GM12878 (cell line): Measurements from ENCODE around the gene ACER3. TPM values are rescaled to one million over a fixed set of nuclear protein-coding genes. Genes with fewer than 3 reads are reported as not detected.

Experiments used
- ATAC-seq: fragments of 200-7000 bp; cut with Tn5 transposase; 3 replicates; pipeline ENCODE4 v1.9.1; 2020; ENCODE audit warnings: mild to moderate bottlenecking, moderate library complexity
- BruUV-seq: library from RNA; stranded (reverse); fragments of 400-500 nt; replicated peaks from 2 replicates; lab custom pipeline; 2021; lab: Mats Ljungman, UMichigan
- CTCF ChIA-PET: fragments of 300-600 bp; sonication (Branson Sonifier 250); formaldehyde crosslinking; extraction: SDS; loops from one replicate; lab custom pipeline; 2021; ENCODE audit warnings: inconsistent platforms; lab: Yijun Ruan, JAX
- POLR2A ChIA-PET: fragments of 350-600 bp; formaldehyde crosslinking; extraction: SDS; loops from one replicate; lab custom pipeline; 2021; ENCODE audit warnings: inconsistent platforms; lab: Charles Lee
- RAD21 ChIA-PET: fragments of 300-600 bp; sonication (Branson Sonifier 250); formaldehyde crosslinking; loops from one replicate; lab custom pipeline; 2023; ENCODE audit warnings: antibody characterized with exemption; ENCODE audit not compliant: unreplicated experiment; lab: Charles Lee
- SMC1A ChIA-PET: fragments of 300-600 bp; sonication (Branson Sonifier 250); formaldehyde crosslinking; loops from one replicate; lab custom pipeline; 2023; ENCODE audit not compliant: unreplicated experiment, uncharacterized antibody; lab: Charles Lee
- DNase-seq: peaks from one replicate; pipeline ENCODE4 v3.0.0-alpha.2; 2011; ENCODE audit warnings: low read depth, low spot score
- FAIRE-seq: peaks from 3 replicates; lab custom pipeline; 2011; peaks lifted over from hg19 to GRCh38; lab: Jason Lieb, UNC
- H2AFZ ChIP-seq: 2 replicates; pipeline ENCODE4 v1.6.0; 2011; ENCODE audit warnings: low read depth, low read length, control low read depth; ENCODE audit not compliant: control insufficient read depth
- H3K27ac ChIP-seq: 2 replicates; pipeline ENCODE4 v1.5.1; 2011; ENCODE audit warnings: control low read depth; ENCODE audit not compliant: control insufficient read depth, insufficient read depth
- H3K27me3 ChIP-seq, 2 experiments: replicated peaks in 1 of 2; 2 replicates each; pipeline versions ENCODE4 v1.6.0 to v1.6.1; 2011; ENCODE audit warnings: low read length in 1 of 2; ENCODE audit not compliant: control insufficient read depth in 2 of 2, insufficient read depth in 2 of 2
- H3K36me3 ChIP-seq, 2 experiments: 2 replicates each; pipeline ENCODE4 v1.5.1; 2011; ENCODE audit warnings: low read length in 1 of 2; ENCODE audit not compliant: control insufficient read depth in 2 of 2, insufficient read depth in 2 of 2
- H3K4me1 ChIP-seq: 2 replicates; pipeline ENCODE4 v1.6.1; 2011; ENCODE audit warnings: mild to moderate bottlenecking, low read length, moderate library complexity, mixed read lengths; ENCODE audit not compliant: control insufficient read depth, insufficient read depth
- H3K4me2 ChIP-seq: 2 replicates; pipeline ENCODE4 v1.6.0; 2011; ENCODE audit warnings: control low read depth; ENCODE audit not compliant: control insufficient read depth, insufficient read depth
- H3K4me3 ChIP-seq: fragments of 200-600 bp; sonication (generic); 2 replicates; pipeline ENCODE4 v1.5.1; 2016
- H3K79me2 ChIP-seq: 2 replicates; pipeline ENCODE4 v1.6.0; 2011; ENCODE audit warnings: low read length; ENCODE audit not compliant: control insufficient read depth, insufficient read depth
- H3K9ac ChIP-seq: 2 replicates; pipeline ENCODE4 v1.8.0; 2011; ENCODE audit warnings: low read length, control low read depth, mixed read lengths; ENCODE audit not compliant: control insufficient read depth, insufficient read depth
- H3K9me3 ChIP-seq: replicated peaks from 3 replicates; pipeline ENCODE4 v1.5.1; 2011; ENCODE audit warnings: mild to moderate bottlenecking, low read length; ENCODE audit not compliant: control insufficient read depth, insufficient read depth
- H4K20me1 ChIP-seq: 2 replicates; pipeline ENCODE4 v1.6.0; 2011; ENCODE audit not compliant: control insufficient read depth, insufficient read depth
- CHD2 ChIP-seq: IDR thresholded peaks from 2 replicates; pipeline ENCODE4 v1.6.1; 2011; ENCODE audit warnings: low read depth, low read length, improper control_type of control experiment, borderline replicate concordance
- CTCF ChIP-seq, 3 experiments: IDR thresholded peaks in 2 of 3; conservative IDR thresholded peaks in 1 of 3; 2 replicates each; pipeline ENCODE4 v1.5.1; 2011; ENCODE audit warnings: low read depth in 3 of 3, low read length in 3 of 3, mild to moderate bottlenecking in 3 of 3, control low read depth in 2 of 3, moderate library complexity in 2 of 3, inconsistent platforms in 1 of 3, mixed read lengths in 1 of 3; ENCODE audit not compliant: control insufficient read depth in 2 of 3, insufficient read depth in 1 of 3; ENCODE audit errors: extremely low read depth in 1 of 3
- EGR1 ChIP-seq, 2 experiments: IDR thresholded peaks; 1 replicate in 1 of 2; 2 replicates in 1 of 2; pipeline ENCODE4 v1.6.1; 2011 to 2012; ENCODE audit warnings: low read depth in 2 of 2, low read length in 2 of 2, borderline replicate concordance in 1 of 2, mild to moderate bottlenecking in 1 of 2, moderate library complexity in 1 of 2
- ETV6 ChIP-seq, 2 experiments: fragments of 450-650 bp in 1 of 2; IDR thresholded peaks in 1 of 2; conservative IDR thresholded peaks in 1 of 2; 2 replicates each; pipeline ENCODE4 v1.6.1; 2014; ENCODE audit warnings: antibody characterized with exemption in 1 of 2, borderline replicate concordance in 1 of 2, low read depth in 1 of 2, mild to moderate bottlenecking in 1 of 2, moderate library complexity in 1 of 2
- EZH2 ChIP-seq: IDR thresholded peaks from 2 replicates; pipeline ENCODE4 v1.6.1; 2012; ENCODE audit warnings: low read depth, mild to moderate bottlenecking, control low read depth, inconsistent platforms, low read length, borderline replicate concordance; ENCODE audit not compliant: control insufficient read depth
- IRF3 ChIP-seq: fragments of 450-650 bp; IDR thresholded peaks from 2 replicates; pipeline ENCODE4 v1.6.1; 2014; ENCODE audit warnings: mild to moderate bottlenecking
- POLR2AphosphoS5 ChIP-seq: IDR thresholded peaks from 2 replicates; pipeline ENCODE4 v1.6.1; 2011; ENCODE audit warnings: mild to moderate bottlenecking, low read length, inconsistent platforms
- RELA ChIP-seq: fragments of 450-650 bp; IDR thresholded peaks from 2 replicates; pipeline ENCODE4 v1.8.0; 2014; ENCODE audit warnings: borderline replicate concordance; ENCODE audit not compliant: partially characterized antibody
- SMARCA5 ChIP-seq: fragments of 450-650 bp; IDR thresholded peaks from 2 replicates; pipeline ENCODE4 v1.6.1; 2017; ENCODE audit warnings: mild to moderate bottlenecking
- SP1 ChIP-seq: IDR thresholded peaks from one replicate; pipeline ENCODE4 v1.6.1; 2011; ENCODE audit warnings: low read depth, low read length
- SREBF2 ChIP-seq: IDR thresholded peaks from 2 replicates; pipeline ENCODE4 v1.6.1; 2012; ENCODE audit warnings: mild to moderate bottlenecking, low read length
- STAT3 ChIP-seq: IDR thresholded peaks from 2 replicates; pipeline ENCODE4 v1.6.1; 2011; ENCODE audit warnings: low read depth, low read length, improper control_type of control experiment
- TCF12 ChIP-seq: IDR thresholded peaks from 2 replicates; pipeline ENCODE4 v1.6.1; 2011; ENCODE audit warnings: low read depth, mild to moderate bottlenecking, low read length
- WRNIP1 ChIP-seq: IDR thresholded peaks from 2 replicates; pipeline ENCODE4 v1.6.1; 2011; ENCODE audit warnings: low read depth, low read length, improper control_type of control experiment, borderline replicate concordance
- WGBS: methylation state at CpG from one replicate; pipeline ENCODE4 v1.1.6; 2016; ENCODE audit warnings: low lambda C conversion rate; ENCODE audit not compliant: insufficient replicate concordance, insufficient coverage; ENCODE audit errors: missing lambda C conversion rate; 5-methylcytosine and 5-hydroxymethylcytosine counted together
- in situ Hi-C: fragments of 300-500 bp; cut with MboI; formaldehyde crosslinking; loops from 9 replicates; pipeline ENCODE4 v1.14.3; 2018; ENCODE audit warnings: mixed read lengths
- intact Hi-C: fragments of 100-400 bp; cut with micrococcal nuclease; formaldehyde crosslinking; loops from one replicate; pipeline ENCODE4 v1.14.2; 2022; ENCODE audit not compliant: unreplicated experiment
- polyA plus RNA-seq, 11 experiments: library from polyadenylated mRNA; depleted of rRNA in 4 of 11; unstranded in 6 of 11; stranded (reverse) in 5 of 11; fragments of >200 nt; fragmentation: Nextera tagmentation in 4 of 11; fragmentation: Illumina TruSeq in 1 of 11; extraction: Ambion mirVana in 4 of 11; extraction: Trizol in 1 of 11; gene quantifications; 1 replicate in 1 of 11; 2 replicates in 10 of 11; pipeline versions ENCODE4 v1.2.1 to v1.2.3, GENCODE V29; 2011 to 2016; ENCODE audit warnings: inconsistent platforms in 2 of 11, missing spikeins in 2 of 11, low read depth in 1 of 11
- total RNA-seq, 4 experiments: library from RNA; depleted of rRNA in 3 of 4; stranded (reverse); fragments of >200 nt in 3 of 4; fragmentation: Illumina TruSeq in 1 of 4; extraction: Trizol in 1 of 4; gene quantifications; 2 replicates each; pipeline versions ENCODE4 v1.2.1 to v1.2.3, GENCODE V29; 2013 to 2021
- TF ChIP-seq, protein P1 (sequence below): fragments of 450-650 bp; IDR thresholded peaks from 2 replicates; pipeline ENCODE4 v1.6.1; 2016; ENCODE audit warnings: mild to moderate bottlenecking
- TF ChIP-seq, protein P2 (sequence below): IDR thresholded peaks from 2 replicates; pipeline ENCODE4 v1.6.1; 2011; ENCODE audit warnings: borderline replicate concordance, low read depth, mild to moderate bottlenecking, moderate library complexity, mixed read lengths, low read length; ENCODE audit not compliant: insufficient read depth; ENCODE audit errors: extremely low read length

The ACER3 gene
- total and polyA plus RNA-seq, 10 of the 15 experiments (the other 5 are each of a cell fraction or from before 2014, with no cell fraction given), result 2.8 to 17.4 (median 10.3) TPM

DNA sequence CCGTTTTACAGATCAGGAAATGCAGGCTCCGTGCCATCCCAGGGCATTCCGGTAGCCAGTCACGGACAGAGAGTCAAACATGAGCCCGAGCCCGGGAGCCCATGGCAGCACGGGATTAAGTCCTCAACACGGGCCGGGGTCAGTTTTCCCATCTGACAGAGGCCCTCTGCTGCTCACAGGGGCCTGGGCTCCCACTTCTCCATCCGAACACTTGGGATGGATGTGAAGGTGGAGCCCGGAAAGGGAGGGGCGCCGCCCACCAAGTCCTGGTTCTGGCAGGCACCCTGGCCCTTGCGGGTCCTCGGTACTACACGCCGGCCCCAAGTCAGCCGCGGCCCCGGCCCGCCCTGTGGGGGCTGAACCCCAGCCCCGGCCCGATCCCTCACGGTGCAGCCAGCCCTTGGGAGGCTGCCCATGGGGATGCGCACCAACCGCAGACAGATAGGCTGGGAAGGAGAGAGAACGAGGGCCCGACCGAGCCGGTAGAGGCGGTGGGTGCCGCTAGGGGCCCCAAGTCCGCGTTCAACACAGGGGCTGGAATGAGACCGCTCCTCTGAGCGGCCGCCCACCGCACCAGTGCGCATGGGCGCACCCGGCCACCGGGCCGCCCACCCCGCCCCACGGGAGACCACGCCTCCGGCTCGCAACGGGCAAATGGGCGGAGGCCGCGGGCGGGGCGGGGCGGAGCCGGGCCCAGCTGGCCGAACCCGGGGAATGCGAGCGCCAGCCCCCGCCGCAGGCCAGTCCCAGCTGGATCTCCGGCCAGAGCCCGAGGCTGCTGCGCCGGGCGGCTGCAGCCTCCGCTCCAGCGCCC is 205.7 kb downstream of the ACER3 start, which contains the start of gene CAPN5:
CAPN5 (plus strand) TSS at position 743 of the 814 bp plus-strand sequence. CDS start 17,916 bp downstream, outside the sequence.
- no peak for DNase-seq
- H3K9ac ChIP-seq, result peak within 1 kb of the TSS; percentile 72
- H3K4me2 ChIP-seq, result peak within 1 kb of the TSS; percentile 98
- no peaks in the 10 kb centered on the region for H3K36me3 ChIP-seq
- no peak for FAIRE-seq
- H3K79me2 ChIP-seq, result no peaks in the 10 kb centered on the region
- no peaks in the 10 kb centered on the region for H3K9me3 ChIP-seq
- no peak within 1 kb of the TSS for H3K27ac ChIP-seq
- H3K27me3 ChIP-seq, result peaks cover 0 to 1% of the 10 kb centered on the region in 2 experiments; a peak in 2 of 4 replicates
- no peaks in the 10 kb centered on the region for H4K20me1 ChIP-seq
- ChIA-PET SMC1A (interaction anchor here (0.9 to 1.7 kb wide), 2 partner anchors 19 to 147 kb away, joined by 3 to 4 read pairs; no protein-coding TSS in a partner anchor), CTCF (interaction anchor here (0.9 to 5.7 kb wide), 3 partner anchors 14 to 146 kb away, joined by 3 to 38 read pairs (median 4); no protein-coding TSS in a partner anchor), POLR2A (no interaction called here), RAD21 (interaction anchor here (1.0 kb wide), 1 partner anchor 19 kb away, joined by 4 read pairs; no protein-coding TSS in a partner anchor)
- peak within 1 kb of the TSS; percentile 64 for H3K4me3 ChIP-seq
- peak; percentile 98 for ATAC-seq
- in situ Hi-C loops, result no loop called here
- BruUV-seq, result no TSS peak
- intact Hi-C loops, result loop anchor here (1.0 kb wide), 1 partner anchor 19 kb away; no protein-coding TSS in a partner anchor
- peaks cover 6% of the 10 kb centered on the region for H3K4me1 ChIP-seq
- WGBS, result 1% methylated on average over 41 of the region's 69 CpGs
- H2AFZ ChIP-seq, result peak within 1 kb of the TSS; percentile 96
- TF ChIP-seq, protein P1, sequence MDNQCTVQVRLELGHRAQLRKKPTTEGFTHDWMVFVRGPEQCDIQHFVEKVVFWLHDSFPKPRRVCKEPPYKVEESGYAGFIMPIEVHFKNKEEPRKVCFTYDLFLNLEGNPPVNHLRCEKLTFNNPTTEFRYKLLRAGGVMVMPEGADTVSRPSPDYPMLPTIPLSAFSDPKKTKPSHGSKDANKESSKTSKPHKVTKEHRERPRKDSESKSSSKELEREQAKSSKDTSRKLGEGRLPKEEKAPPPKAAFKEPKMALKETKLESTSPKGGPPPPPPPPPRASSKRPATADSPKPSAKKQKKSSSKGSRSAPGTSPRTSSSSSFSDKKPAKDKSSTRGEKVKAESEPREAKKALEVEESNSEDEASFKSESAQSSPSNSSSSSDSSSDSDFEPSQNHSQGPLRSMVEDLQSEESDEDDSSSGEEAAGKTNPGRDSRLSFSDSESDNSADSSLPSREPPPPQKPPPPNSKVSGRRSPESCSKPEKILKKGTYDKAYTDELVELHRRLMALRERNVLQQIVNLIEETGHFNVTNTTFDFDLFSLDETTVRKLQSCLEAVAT, result no peak
- TF ChIP-seq CHD2 (no peak), SP1 (peak; percentile 29), POLR2AphosphoS5 (no peak), IRF3 (no peak), EGR1 (IDR thresholded peaks at IDR 0.05; ENCODE audit: borderline replicate concordance in 1 of 2, low read depth in 2 of 2, low read length in 2 of 2) (no peak), CTCF (IDR thresholded peaks at IDR 0.05 in 2 of 3, conservative IDR thresholded peaks at IDR 0.05 in 1 of 3; ENCODE audit: control insufficient read depth in 2 of 3, extremely low read depth in 1 of 3, insufficient read depth in 1 of 3, low read depth in 3 of 3, low read length in 3 of 3) (peak; percentile 15 to 31 (median 25); a peak in 3 of 6 replicates), TCF12 (peak; percentile 44; the same call in 1 of the 2 replicates), EZH2 (no peak), RELA (peak; percentile 28), ETV6 (conservative IDR thresholded peaks at IDR 0.05 in 1 of 2, IDR thresholded peaks at IDR 0.05 in 1 of 2; ENCODE audit: borderline replicate concordance in 1 of 2, low read depth in 1 of 2) (no peak), SREBF2 (no peak), SMARCA5 (no peak), STAT3 (no peak), WRNIP1 (no peak)
- TF ChIP-seq, protein P2, sequence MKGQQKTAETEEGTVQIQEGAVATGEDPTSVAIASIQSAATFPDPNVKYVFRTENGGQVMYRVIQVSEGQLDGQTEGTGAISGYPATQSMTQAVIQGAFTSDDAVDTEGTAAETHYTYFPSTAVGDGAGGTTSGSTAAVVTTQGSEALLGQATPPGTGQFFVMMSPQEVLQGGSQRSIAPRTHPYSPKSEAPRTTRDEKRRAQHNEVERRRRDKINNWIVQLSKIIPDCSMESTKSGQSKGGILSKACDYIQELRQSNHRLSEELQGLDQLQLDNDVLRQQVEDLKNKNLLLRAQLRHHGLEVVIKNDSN, result no peak
